Measurements from ENCODE around the gene ORAI3. TPM values are rescaled to one million over a fixed set of nuclear protein-coding genes. Genes with fewer than 3 reads are reported as not detected.

ORAI3 gene
- total RNA-seq, 6 experiments from 2014 or later = 27.7 to 56.6 (median 31.6) TPM

DNA sequence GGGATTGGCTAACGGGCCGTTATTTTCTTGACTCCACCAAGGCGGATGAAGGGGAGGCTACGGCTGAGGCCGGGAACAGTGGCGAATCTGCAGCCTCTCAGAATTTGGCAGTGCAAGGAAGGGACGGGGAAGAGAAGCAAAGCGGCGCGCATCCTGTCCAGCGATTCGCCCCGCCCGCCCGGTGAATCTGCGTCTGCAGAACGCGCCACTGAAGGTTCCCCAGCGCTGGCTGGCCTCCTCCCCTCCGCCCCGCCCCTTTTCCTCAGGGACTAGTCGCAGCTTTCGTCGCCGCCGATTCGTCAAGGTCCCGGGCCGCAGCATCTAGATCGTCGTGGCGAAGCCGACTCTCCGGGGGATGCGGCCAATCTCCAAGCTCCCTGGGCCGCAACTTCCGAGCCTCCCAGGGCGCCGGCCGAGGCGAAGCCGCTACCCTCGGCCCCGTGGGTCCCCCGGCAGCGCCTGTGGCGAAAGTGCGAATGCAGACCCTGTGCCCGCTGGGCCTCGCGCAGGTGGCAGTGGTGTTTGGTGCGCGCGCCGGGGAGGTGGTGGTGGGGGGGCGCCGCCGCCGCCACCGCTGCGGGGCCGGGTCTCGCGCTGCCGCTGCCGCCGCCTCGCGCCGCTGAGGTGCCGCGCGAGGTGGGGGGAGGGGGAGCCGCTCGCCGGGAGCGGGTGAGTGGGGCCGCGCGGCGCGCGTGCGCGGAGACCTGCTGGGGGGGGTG is 8.7 kb downstream of the ORAI3 start, which contains the start of gene SETD1A:
TSS of gene SETD1A (plus strand) at position 299 of the 719 bp plus-strand sequence. CDS start 978 bp downstream, outside the sequence.
- DNase-seq = peak; percentile 97 to 98 (median 98)
- H3K36me3 ChIP-seq = peaks cover 0 to 35% (median 18%) of the 10 kb centered on the region in 4 donors
- TF ChIP-seq CTCF (IDR thresholded peaks at IDR 0.05) (no peak), POLR2A (IDR thresholded peaks at IDR 0.05) (peak; percentile 58)
- H3K4me3 ChIP-seq = peak within 1 kb of the TSS; percentile 64 to 87 (median 84)
- WGBS (ENCODE audit: insufficient coverage, low coverage, low lambda C conversion rate, missing lambda C conversion rate) = 0% methylated on average over 6 of the region's 85 CpGs
- peak within 1 kb of the TSS; percentile 94 to 99 (median 98) for H3K27ac ChIP-seq
- H3K27me3 ChIP-seq = no peaks in the 10 kb centered on the region
- peaks cover 0 to 51% (median 18%) of the 10 kb centered on the region in 4 donors for H3K4me1 ChIP-seq
- intact Hi-C loops (cut with DNase I) = no loop called here
- ATAC-seq = peak; percentile 89 to 91 (median 90)
- no peaks in the 10 kb centered on the region for H3K9me3 ChIP-seq

- no peak for TF ChIP-seq POLR2A (IDR thresholded peaks at IDR 0.05)
- Histone ChIP-seq H3K4me3 (peak overlapping the region; percentile 64 to 87 (median 84)), H3K27ac (peak overlapping the region in 2 of 3 donors; percentile 98 to 99), H3K27me3 (no peaks in the 10 kb centered on the region), H3K36me3 (peaks cover 0 to 43% (median 21%) of the 10 kb centered on the region in 4 donors), H3K9me3 (no peaks in the 10 kb centered on the region), H3K4me1 (peaks cover 0 to 43% (median 14%) of the 10 kb centered on the region in 4 donors)
- intact Hi-C loops (cut with DNase I) = no loop called here
- no peak for DNase-seq
- WGBS (ENCODE audit: insufficient coverage, low coverage, low lambda C conversion rate, missing lambda C conversion rate) = 5% methylated on average over 16 of the region's 55 CpGs
- peak; percentile 5 to 17 (median 7) for ATAC-seq
Measured at GRCh38 chr16:30958175-30959079, 9.6 kb downstream of the ORAI3 start.

- Histone ChIP-seq H3K4me3 (no peak overlapping the region), H3K36me3 (peaks cover 0 to 69% (median 38%) of the 10 kb centered on the region in 4 donors), H3K27ac (no peak overlapping the region), H3K9me3 (no peaks in the 10 kb centered on the region), H3K27me3 (no peaks in the 10 kb centered on the region), H3K4me1 (peaks cover 0 to 17% (median 4%) of the 10 kb centered on the region in 4 donors)
- intact Hi-C loops (cut with DNase I) = no loop called here
- 90% methylated on average over 3 of the region's 11 CpGs for WGBS (ENCODE audit: insufficient coverage, low coverage, low lambda C conversion rate, missing lambda C conversion rate)
- no peak for ATAC-seq
- TF ChIP-seq POLR2A (IDR thresholded peaks at IDR 0.05) = no peak
- no peak for TF ChIP-seq CTCF (IDR thresholded peaks at IDR 0.05)
- DNase-seq = no peak
Measured at GRCh38 chr16:30961384-30961783, 12.5 kb downstream of the ORAI3 start.

- H3K4me3 ChIP-seq = no peak overlapping the region
- intact Hi-C loops (cut with DNase I) = no loop called here
- H3K4me1 ChIP-seq = peaks cover 0 to 5% (median under 1%) of the 10 kb centered on the region in 4 donors
- no peak overlapping the region for H3K27ac ChIP-seq
- H3K9me3 ChIP-seq = no peaks in the 10 kb centered on the region
- H3K27me3 ChIP-seq = no peaks in the 10 kb centered on the region
- peaks cover 0 to 91% (median 52%) of the 10 kb centered on the region in 4 donors for H3K36me3 ChIP-seq
- DNase-seq (no peak), ATAC-seq (no peak)
- 91% methylated on average over 9 of the region's 18 CpGs for WGBS (ENCODE audit: insufficient coverage, low coverage, low lambda C conversion rate, missing lambda C conversion rate)
- TF ChIP-seq POLR2A (IDR thresholded peaks at IDR 0.05) = no peak
- TF ChIP-seq CTCF (IDR thresholded peaks at IDR 0.05) = no peak
Measured at GRCh38 chr16:30963925-30964511, 15.2 kb downstream of the ORAI3 start.
